HG03045 (cell line): ENCODE data around the gene MYO1A.
A peak's percentile ranks its signal among the peaks of the same experiment; 100 is the strongest.
"Not testable (repeated sequence)": the region's sequence is repeated elsewhere in the genome, so short reads cannot be mapped to it uniquely, and the experiment has no call there.

Experiments
- ATAC-seq: cut with Tn5 transposase; IDR thresholded peaks from one replicate; pipeline ENCODE4 v1.9.1; 2021; ENCODE audit warnings: mild to moderate bottlenecking, moderate library complexity; ENCODE audit not compliant: unreplicated experiment

The MYO1A gene

GRCh38 chr12:57019983-57020719, 29.8 kb downstream of the MYO1A start:
- ATAC-seq: no peak

GRCh38 chr12:57018906-57019305, 31.0 kb downstream of the MYO1A start:
- no peak for ATAC-seq

GRCh38 chr12:57018353-57018752, 31.6 kb downstream of the MYO1A start:
- ATAC-seq: not testable (repeated sequence)

GRCh38 chr12:57016348-57016747, 33.6 kb downstream of the MYO1A start, which contains the start of gene TAC3:
TAC3 (minus strand) TSS chr12:57016529; CDS start chr12:57015797, 732 bp downstream.
- no peak for ATAC-seq

- peak; percentile 73 for ATAC-seq
These were observed 37.1 kb downstream of the MYO1A start for GRCh38 chr12:57012600-57013465.

- ATAC-seq: peak; percentile 59
These were observed 38.2 kb downstream of the MYO1A start for GRCh38 chr12:57011438-57012424.

- no peak for ATAC-seq
These were observed 39.2 kb downstream of the MYO1A start for GRCh38 chr12:57010627-57011247.

- no peak for ATAC-seq
These were observed 39.8 kb downstream of the MYO1A start for GRCh38 chr12:57009949-57010626.

GRCh38 chr12:57008178-57008577, 41.8 kb downstream of the MYO1A start:
- ATAC-seq: no peak

- no peak for ATAC-seq
These were observed 43.0 kb downstream of the MYO1A start for GRCh38 chr12:57006809-57007475.

- peak; percentile 67 for ATAC-seq
These were observed 43.7 kb downstream of the MYO1A start, which contains the start of gene ZBTB39 for GRCh38 chr12:57005980-57006808. ZBTB39 (minus strand) TSS chr12:57006546; CDS start chr12:57004917, 1,629 bp downstream.

GRCh38 chr12:57004651-57005050, 45.3 kb downstream of the MYO1A start:
- no peak for ATAC-seq

GRCh38 chr12:57003395-57003794, 46.5 kb downstream of the MYO1A start:
- no peak for ATAC-seq

GRCh38 chr12:57001448-57001906, 48.5 kb downstream of the MYO1A start:
- no peak for ATAC-seq

- no peak for ATAC-seq
These were observed 49.5 kb downstream of the MYO1A start for GRCh38 chr12:57000393-57000792.

- no peak for ATAC-seq
These were observed 50.5 kb downstream of the MYO1A start for GRCh38 chr12:56999456-56999855.

GRCh38 chr12:56998981-56999380, 50.9 kb downstream of the MYO1A start:
- ATAC-seq: peak; percentile 77

- ATAC-seq: no peak
These were observed 51.6 kb downstream of the MYO1A start for GRCh38 chr12:56998316-56998715.
